Measurements from ENCODE around the gene SHOC2.

SHOC2 gene

GRCh38 chr10:110919349-110919931 is at the start of gene SHOC2:
Gene SHOC2 (plus strand): TSS chr10:110919604. CDS start chr10:110964359, 44,755 bp downstream.
- DNase-seq: peak; percentile 99 to 100

DNA sequence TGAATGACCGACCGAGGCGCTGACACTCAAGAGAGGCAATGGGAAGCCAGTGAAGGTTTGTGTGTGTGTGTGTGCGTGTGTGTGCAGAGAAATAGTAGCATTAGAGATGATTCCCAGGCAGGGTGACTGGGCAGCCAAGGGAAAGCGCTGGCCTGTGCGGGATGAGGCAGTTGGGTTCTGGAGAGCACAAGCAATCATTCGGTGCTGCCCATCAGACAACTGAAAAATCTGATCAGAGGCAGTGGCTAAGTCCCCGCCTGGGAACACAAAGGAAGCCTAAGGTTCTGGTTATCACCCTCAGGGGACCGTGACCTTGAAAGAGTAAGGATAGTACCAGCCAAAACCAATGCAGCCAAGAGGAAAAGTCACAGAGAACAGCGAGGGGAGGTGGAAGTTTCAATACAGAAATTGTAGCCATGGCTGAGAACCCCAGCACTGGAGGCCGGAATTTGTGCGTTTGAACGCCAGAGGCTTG is 48.5 kb upstream of the SHOC2 start:
- no peak for DNase-seq

DNA sequence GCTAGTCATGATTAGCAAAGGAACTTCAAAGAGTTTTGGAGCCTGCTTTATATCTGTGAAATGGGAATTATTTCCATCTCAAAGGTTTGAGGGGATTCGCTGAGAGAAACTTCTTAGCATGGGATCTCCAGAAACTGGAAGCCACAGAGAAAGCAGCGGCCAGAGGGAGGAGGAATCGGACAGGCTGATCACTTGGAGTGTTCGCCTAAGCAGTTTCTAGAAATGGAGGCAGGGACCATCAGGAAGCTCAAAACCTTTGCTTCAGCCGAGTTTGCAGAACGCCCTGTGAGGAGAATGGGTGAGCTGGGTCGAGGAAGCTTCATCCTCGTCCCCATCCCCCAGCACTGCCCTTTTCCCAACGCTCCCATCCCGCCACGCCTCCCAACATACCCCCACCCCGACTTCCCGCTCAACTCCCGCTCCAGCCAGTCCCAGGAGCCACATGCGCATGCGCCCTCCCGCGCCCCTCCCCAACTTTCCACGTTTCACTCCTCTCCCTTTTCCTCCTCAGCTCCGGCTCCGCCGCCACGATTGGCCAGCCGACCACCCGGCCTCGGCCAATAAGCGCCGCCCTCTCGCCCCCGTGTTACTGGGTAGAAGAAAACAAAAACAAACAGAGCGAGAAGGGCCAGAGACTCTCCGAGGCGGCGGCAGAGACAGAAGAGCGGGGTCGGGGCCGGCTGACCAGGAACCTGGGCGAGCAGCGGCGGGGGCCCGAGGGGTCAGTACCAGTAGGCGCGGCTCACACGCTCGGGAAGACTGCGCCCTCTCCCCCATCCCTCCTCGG is 47.9 kb upstream of the SHOC2 start, which contains the start of gene PDCD4:
TSS of gene PDCD4 (plus strand) at position 631 of the 787 bp plus-strand sequence. CDS start 4,100 bp downstream, outside the sequence.
- peak; percentile 95 to 96 for DNase-seq

GRCh38 chr10:110872145-110872983 is 47.0 kb upstream of the SHOC2 start:
- peak; percentile 89 to 91 for DNase-seq

GRCh38 chr10:110872984-110873923 is 46.1 kb upstream of the SHOC2 start:
- DNase-seq: no peak

DNA sequence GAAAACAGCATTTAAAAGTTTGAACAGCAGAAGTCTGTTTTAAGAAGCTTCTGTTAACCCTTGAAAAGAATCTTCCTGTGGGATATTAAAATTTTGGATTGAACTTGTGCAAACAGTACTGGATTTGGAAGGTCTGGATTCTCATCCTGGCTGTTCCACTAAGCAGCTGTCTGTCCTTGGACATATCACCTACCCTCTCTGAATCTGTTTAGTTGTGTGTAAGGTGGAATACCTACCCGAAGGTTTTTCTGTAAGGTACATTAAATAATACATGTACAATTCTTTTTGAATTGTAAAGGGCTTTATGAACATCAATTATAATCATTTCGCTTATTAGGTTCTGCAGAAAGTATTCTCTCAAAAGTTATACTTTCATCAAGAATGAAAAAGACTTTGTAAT is 45.5 kb upstream of the SHOC2 start:
- DNase-seq: no peak

DNA sequence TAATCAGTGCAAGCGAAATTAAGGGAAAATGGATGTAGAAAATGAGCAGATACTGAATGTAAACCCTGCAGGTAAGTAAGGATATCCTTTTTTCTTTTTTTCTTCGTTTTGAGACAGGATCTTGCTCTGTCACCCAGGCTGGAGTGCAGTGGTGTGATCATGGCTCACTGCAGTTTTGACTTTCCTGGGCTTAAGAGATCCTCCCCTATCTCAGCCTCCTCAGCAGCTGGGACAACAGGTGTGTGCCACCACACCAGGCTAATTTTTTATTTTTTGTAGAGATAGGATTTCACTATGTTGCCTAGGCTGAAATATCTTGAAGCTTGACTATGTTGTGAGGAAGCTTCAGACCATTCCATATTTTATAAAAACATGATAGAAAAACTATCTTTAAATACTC is 43.4 kb upstream of the SHOC2 start:
- DNase-seq: no peak

- no peak for DNase-seq
Observed at GRCh38 chr10:110876788-110877187, 42.6 kb upstream of the SHOC2 start.

- DNase-seq: no peak
Observed at GRCh38 chr10:110880012-110880411, 39.4 kb upstream of the SHOC2 start.

- DNase-seq: no peak
Observed at GRCh38 chr10:110881247-110881646, 38.2 kb upstream of the SHOC2 start.

DNA sequence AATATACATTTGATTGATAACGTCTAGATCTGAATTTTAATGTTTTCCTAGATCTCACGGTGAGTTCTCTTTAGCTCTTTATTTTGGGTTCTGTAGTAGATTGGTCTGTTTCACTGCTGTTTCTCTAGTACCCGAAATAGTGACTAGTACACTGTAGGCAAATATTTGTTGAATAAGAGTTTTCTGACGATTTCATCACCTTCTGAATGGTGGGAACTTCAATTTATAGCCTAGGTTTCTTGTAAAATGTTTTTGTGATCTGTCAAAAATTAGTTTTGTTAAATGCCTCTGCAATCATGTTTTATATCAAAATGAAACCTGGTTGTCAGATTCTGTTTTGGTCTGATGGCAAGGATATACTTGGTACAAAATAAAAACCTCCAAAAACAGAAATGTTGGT is 37.5 kb upstream of the SHOC2 start:
- no peak for DNase-seq

DNA sequence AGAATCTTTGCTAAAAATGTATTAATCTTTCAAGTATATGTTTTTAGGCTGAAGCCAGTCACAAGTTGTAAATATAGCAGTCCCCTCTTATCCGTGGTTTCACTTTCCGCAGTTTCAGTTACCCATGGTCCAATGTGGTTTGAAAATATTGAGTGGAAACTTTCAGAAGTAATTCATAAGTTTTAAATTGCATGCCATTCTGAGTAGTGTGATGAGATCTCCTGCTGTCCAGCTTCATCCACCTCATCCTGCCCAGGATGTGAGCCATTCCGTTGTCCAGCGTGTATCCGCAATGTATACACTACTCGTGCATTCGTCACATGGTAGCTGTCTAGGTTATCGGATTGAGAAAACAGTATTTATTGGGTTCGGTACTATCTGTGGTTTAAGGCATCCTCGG is 35.5 kb upstream of the SHOC2 start:
- DNase-seq: no peak

DNA sequence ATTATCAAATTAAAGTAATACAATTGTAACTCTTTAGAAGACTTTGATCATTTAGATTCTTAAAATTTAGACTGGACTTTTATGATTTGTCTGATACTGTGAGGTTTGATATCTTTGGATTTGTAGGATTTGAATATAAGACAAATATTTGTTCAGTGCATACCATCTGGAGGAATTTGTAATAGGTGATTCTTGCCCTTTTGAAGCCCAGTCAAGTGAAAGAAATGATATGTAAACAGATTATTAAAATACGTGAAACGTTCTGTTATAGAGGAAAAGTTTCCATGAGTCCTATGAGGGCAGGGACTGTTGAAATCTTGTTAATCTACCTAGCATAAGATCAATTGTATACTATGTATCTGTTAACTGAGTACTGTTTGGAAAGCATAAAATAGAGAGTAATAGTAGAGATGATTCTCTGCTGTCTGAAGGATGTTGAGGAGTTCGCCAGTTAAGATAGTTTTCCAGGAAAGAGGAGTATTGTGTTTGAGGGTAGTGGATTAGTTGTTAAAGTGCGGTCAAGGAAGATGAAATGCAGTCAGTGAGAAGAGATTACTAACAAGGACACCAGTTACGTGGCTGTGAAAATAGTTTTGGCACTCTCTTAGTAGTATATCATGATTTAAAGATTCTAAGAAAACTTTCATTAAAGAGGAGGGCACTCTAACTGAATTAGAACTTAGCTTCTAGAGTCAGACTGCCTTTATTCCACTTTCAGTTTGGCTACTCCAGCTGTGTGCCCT is 33.3 kb upstream of the SHOC2 start:
- DNase-seq: no peak

GRCh38 chr10:110887560-110887959 is 31.8 kb upstream of the SHOC2 start:
- DNase-seq: no peak

GRCh38 chr10:110892602-110893288 is 26.7 kb upstream of the SHOC2 start:
- no peak for DNase-seq

DNA sequence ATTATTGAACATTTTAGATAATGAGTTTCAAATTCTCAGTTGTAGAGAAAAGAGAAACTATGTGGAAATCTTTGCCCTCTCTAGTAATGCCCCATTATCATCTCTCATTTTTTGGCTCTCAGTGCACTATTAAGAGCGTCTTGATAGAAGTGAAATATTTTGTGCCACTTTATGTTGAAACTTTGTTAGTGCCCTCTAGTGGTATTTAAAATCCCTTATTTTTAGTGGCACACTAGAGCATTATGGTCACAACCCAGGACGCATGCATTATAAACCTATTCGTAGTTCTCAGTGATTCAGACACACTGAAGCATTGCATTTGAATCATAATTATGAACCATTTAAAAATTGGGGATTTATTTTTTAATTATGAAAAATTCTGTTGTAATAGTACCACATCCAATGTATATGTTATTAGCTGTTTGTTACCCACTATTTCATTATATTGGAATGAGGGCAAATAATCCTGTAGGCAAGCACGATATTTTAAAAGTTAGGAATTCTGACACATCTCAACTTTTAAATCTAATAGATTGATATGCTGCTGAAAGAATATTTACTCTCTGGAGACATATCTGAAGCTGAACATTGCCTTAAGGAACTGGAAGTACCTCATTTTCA is 25.7 kb upstream of the SHOC2 start:
- peak in 1 of 2 donors; percentile 75 for DNase-seq

DNA sequence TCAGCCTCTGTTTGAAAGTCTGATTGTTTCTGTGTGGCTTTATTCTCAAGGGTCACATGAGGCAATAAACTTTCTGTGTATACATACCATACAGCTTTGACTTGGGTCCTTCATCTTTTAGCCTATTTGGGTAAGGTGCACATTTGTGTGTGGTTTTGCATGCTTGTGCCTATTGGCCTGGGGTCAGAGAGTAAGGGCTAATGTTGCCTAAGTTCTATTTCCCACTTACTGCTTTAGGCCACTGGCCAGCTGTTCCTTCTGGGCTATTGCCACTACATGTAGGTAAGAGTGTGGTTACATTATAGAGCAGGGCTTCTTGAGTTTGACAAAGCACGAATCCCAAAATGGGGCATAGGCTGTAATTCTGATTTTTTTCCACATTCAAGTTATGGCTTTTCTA is 22.2 kb upstream of the SHOC2 start:
- no peak for DNase-seq

- no peak for DNase-seq
Observed at GRCh38 chr10:110898391-110898790, 21.0 kb upstream of the SHOC2 start.

DNA sequence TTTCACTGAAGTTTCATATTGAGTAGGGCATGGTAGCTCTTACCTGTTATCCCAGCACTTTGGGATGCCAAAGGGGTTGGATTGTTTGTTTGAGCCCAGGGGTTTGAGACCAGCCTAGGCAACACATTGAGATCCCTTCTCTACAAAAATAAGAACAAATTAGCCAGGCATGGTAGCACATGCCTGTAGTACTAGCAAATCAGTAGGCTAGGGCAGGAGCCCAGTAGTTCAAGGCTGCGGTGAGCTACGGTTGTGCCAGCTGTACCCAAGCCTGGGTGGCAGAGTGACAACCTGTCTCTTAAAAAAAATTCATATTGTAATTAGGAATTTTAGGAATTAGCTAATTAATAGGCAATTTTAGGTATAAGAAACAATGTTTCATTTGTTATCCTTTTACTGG is 18.4 kb upstream of the SHOC2 start:
- no peak for DNase-seq

Measured in CD4-positive, alpha-beta T cell treated with Interleukin-1 beta for 1 hour (primary cell).